AG04449 (cell line): ENCODE results near the gene CXXC1.
"Not testable (repeated sequence)": the region's sequence is repeated elsewhere in the genome, so short reads cannot be mapped to it uniquely, and the experiment has no call there.

ENCODE experiments used
- CTCF ChIA-PET: fragments of 350-600 bp; formaldehyde crosslinking; extraction: SDS; loops from one replicate; lab custom pipeline; 2021; ENCODE audit warnings: antibody characterized with exemption; lab: Yijun Ruan, JAX
- POLR2A ChIA-PET: fragments of 400-600, 350-600 bp; formaldehyde crosslinking; extraction: SDS; loops from one replicate; lab custom pipeline; 2020; ENCODE audit warnings: antibody characterized with exemption, inconsistent platforms; lab: Yijun Ruan, JAX
- DNase-seq: peaks from one replicate; pipeline ENCODE4 v3.0.0-alpha.2; 2010; ENCODE audit warnings: low read depth, low spot score
- H3K4me3 ChIP-seq: 2 replicates; pipeline ENCODE4 v1.5.1; 2011; ENCODE audit warnings: low read depth, mild to moderate bottlenecking, control low read depth, low read length
- CTCF ChIP-seq: IDR thresholded peaks from one replicate; pipeline ENCODE4 v1.5.1; 2011; ENCODE audit warnings: mild to moderate bottlenecking, moderate library complexity, low read length, control low read depth, inconsistent platforms; ENCODE audit not compliant: insufficient read depth; ENCODE audit errors: missing control alignments

Gene CXXC1

GRCh38 chr18:50250935-50251334, 36.6 kb downstream of the CXXC1 start:
- no peak overlapping the region for H3K4me3 ChIP-seq
- no peak for TF ChIP-seq CTCF
- no peak for DNase-seq
- ChIA-PET CTCF (no interaction called here), POLR2A (no interaction called here)

GRCh38 chr18:50249576-50249975, 37.9 kb downstream of the CXXC1 start:
- H3K4me3 ChIP-seq = no peak overlapping the region
- ChIA-PET POLR2A (no interaction called here), CTCF (no interaction called here)
- TF ChIP-seq CTCF = no peak
- no peak for DNase-seq

GRCh38 chr18:50247561-50247960, 39.9 kb downstream of the CXXC1 start:
- no peak for DNase-seq
- ChIA-PET CTCF (no interaction called here), POLR2A (no interaction called here)
- no peak overlapping the region for H3K4me3 ChIP-seq
- TF ChIP-seq CTCF = no peak

- CTCF ChIA-PET, POLR2A ChIA-PET: not testable (repeated sequence)
Measured at GRCh38 chr18:50241768-50242167, 45.7 kb downstream of the CXXC1 start.

GRCh38 chr18:50240080-50240563, 47.4 kb downstream of the CXXC1 start:
- CTCF ChIA-PET = no interaction called here
- DNase-seq = no peak
- no peak for TF ChIP-seq CTCF
- no peak overlapping the region for H3K4me3 ChIP-seq
- POLR2A ChIA-PET = no interaction called here

More at GRCh38 chr18:50241768-50242167, 45.7 kb downstream of the CXXC1 start:
- not testable (repeated sequence) for H3K4me3 ChIP-seq, DNase-seq

GRCh38 chr18:50232419-50232818, 55.1 kb downstream of the CXXC1 start:
- POLR2A ChIA-PET = no interaction called here
- DNase-seq = no peak
- CTCF ChIA-PET = no interaction called here
- TF ChIP-seq CTCF = no peak
- no peak overlapping the region for H3K4me3 ChIP-seq
